Gastroesophageal sphincter (tissue), 3 donors: ENCODE measurements around the gene EXOC6B.

Experiments used
- EP300 ChIP-seq: sonication (generic); formaldehyde crosslinking; IDR thresholded peaks from one replicate; pipeline ENCODE4 v1.6.1; 2017; ENCODE audit warnings: antibody characterized with exemption, mild to moderate bottlenecking
- POLR2A ChIP-seq, 2 donors: fragments of 450-650 bp; IDR thresholded peaks; one replicate each; pipeline ENCODE4 v1.6.1; 2017; ENCODE audit warnings: antibody characterized with exemption in 2 of 2, mild to moderate bottlenecking in 2 of 2, moderate library complexity in 1 of 2
- TF ChIP-seq, protein P1 (sequence below), 4 experiments: fragments of 200-600 bp in 2 of 4; fragments of 450-650 bp in 2 of 4; sonication (generic) in 1 of 4; IDR thresholded peaks; one replicate each; pipeline ENCODE4 v1.5.1; 2017 to 2019; ENCODE audit warnings: antibody characterized with exemption in 4 of 4, mild to moderate bottlenecking in 2 of 4, moderate library complexity in 2 of 4

DNA sequence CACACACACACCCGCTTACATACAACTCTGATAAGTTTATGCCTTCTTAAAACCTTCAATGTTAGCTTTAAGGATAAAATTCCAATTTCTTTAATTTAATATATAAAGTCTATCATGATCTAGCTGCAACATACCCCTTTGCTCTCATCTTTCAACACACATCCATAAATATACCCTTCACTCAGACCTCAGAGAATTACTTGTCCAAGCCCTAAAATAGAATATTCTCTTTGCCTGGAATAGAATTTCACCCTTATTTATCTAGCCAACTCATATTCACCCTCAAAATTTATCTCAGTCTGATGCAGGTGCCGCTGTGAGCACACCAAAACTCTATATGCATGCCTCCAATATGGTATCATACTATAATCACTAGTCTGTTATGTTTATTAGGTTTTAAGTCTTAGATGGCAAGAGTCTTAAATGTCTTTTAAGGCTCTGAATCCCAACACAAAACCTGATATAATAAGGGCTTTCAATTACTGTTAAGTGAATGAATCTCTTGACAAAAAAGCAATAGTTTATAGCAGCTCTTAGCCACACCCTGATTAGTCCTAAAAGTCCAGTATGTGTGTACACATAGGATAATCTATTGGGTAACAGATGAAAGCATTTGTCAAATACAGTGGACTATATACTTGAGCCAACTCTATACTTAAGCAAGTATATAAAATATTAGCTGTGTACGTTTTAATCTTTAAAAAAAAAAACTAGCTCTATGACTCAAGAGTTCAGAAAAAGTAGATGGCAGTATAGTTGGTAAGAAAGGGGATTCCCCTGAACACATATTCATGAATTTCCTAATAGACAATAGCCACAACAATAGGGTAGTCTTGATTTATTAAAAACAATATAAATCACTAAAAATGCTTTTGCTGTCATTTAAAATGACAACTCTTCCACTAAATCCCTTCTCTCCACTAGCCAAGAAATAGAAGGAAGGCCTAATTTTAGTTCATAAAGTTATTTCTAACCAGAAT lies 144.5 kb downstream of the EXOC6B start:
- TF ChIP-seq, protein P1, sequence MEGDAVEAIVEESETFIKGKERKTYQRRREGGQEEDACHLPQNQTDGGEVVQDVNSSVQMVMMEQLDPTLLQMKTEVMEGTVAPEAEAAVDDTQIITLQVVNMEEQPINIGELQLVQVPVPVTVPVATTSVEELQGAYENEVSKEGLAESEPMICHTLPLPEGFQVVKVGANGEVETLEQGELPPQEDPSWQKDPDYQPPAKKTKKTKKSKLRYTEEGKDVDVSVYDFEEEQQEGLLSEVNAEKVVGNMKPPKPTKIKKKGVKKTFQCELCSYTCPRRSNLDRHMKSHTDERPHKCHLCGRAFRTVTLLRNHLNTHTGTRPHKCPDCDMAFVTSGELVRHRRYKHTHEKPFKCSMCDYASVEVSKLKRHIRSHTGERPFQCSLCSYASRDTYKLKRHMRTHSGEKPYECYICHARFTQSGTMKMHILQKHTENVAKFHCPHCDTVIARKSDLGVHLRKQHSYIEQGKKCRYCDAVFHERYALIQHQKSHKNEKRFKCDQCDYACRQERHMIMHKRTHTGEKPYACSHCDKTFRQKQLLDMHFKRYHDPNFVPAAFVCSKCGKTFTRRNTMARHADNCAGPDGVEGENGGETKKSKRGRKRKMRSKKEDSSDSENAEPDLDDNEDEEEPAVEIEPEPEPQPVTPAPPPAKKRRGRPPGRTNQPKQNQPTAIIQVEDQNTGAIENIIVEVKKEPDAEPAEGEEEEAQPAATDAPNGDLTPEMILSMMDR (IDR thresholded peaks at IDR 0.05): no peak
- TF ChIP-seq POLR2A (IDR thresholded peaks at IDR 0.05) (no peak), EP300 (no peak)
